ENCODE results near the gene MTCP1. TPM values are rescaled to one million over a fixed set of nuclear protein-coding genes. Genes with fewer than 3 reads are reported as not detected.

Gene MTCP1
- total RNA-seq, 1 experiment from 2014 or later, result 49.5 TPM

DNA sequence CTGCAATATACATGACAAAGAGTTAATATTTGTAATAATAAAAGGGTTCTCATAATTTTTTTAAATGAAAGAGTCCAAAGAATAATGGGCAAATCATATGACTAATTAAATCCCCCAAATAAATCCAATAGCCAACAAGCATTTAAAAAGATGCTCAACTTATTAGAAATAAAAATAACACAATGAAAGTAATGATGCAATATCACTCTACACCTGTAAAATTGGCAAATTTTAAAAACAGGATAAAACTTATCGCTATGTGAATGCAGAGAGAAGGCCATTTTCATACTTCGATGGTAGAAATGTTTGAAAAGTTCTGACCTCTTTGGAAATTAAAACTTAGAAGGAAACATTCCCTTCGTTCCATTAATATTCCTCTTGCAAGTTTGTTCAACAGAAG lies 50.3 kb downstream of the MTCP1 start:
- CTCF ChIA-PET, result no interaction called here
- in situ Hi-C loops (cut with HindIII; ENCODE audit: low pct_unique_long_range_greater_than_20kb, low sequenced_read_pairs) (no loop called here), intact Hi-C loops (cut with micrococcal nuclease; ENCODE audit: unreplicated experiment) (no loop called here)
- POLR2A ChIA-PET, result no interaction called here
- H3K36me3 ChIP-seq (ENCODE audit: control insufficient read depth, insufficient read depth, low read length), result no peaks in the 10 kb centered on the region
- no peak overlapping the region for H3K4me3 ChIP-seq (ENCODE audit: low read depth in 2 of 2, low read length in 2 of 2)
- no TSS peak for BruUV-seq (replicated peaks)
- TF ChIP-seq SIN3A (IDR thresholded peaks at IDR 0.05; ENCODE audit: borderline replicate concordance, insufficient read depth, low read depth, low read length) (no peak), POLR2AphosphoS5 (IDR thresholded peaks at IDR 0.05; ENCODE audit: low read depth, low read length) (no peak), TCF7L2 (IDR thresholded peaks at IDR 0.05; ENCODE audit: low read depth, low read length) (no peak)
- TF ChIP-seq, protein P1, sequence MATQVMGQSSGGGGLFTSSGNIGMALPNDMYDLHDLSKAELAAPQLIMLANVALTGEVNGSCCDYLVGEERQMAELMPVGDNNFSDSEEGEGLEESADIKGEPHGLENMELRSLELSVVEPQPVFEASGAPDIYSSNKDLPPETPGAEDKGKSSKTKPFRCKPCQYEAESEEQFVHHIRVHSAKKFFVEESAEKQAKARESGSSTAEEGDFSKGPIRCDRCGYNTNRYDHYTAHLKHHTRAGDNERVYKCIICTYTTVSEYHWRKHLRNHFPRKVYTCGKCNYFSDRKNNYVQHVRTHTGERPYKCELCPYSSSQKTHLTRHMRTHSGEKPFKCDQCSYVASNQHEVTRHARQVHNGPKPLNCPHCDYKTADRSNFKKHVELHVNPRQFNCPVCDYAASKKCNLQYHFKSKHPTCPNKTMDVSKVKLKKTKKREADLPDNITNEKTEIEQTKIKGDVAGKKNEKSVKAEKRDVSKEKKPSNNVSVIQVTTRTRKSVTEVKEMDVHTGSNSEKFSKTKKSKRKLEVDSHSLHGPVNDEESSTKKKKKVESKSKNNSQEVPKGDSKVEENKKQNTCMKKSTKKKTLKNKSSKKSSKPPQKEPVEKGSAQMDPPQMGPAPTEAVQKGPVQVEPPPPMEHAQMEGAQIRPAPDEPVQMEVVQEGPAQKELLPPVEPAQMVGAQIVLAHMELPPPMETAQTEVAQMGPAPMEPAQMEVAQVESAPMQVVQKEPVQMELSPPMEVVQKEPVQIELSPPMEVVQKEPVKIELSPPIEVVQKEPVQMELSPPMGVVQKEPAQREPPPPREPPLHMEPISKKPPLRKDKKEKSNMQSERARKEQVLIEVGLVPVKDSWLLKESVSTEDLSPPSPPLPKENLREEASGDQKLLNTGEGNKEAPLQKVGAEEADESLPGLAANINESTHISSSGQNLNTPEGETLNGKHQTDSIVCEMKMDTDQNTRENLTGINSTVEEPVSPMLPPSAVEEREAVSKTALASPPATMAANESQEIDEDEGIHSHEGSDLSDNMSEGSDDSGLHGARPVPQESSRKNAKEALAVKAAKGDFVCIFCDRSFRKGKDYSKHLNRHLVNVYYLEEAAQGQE (IDR thresholded peaks at IDR 0.05; ENCODE audit: insufficient read depth in 1 of 2, low read depth in 2 of 2, low read length in 1 of 2), result no peak
- TF ChIP-seq, protein P2, sequence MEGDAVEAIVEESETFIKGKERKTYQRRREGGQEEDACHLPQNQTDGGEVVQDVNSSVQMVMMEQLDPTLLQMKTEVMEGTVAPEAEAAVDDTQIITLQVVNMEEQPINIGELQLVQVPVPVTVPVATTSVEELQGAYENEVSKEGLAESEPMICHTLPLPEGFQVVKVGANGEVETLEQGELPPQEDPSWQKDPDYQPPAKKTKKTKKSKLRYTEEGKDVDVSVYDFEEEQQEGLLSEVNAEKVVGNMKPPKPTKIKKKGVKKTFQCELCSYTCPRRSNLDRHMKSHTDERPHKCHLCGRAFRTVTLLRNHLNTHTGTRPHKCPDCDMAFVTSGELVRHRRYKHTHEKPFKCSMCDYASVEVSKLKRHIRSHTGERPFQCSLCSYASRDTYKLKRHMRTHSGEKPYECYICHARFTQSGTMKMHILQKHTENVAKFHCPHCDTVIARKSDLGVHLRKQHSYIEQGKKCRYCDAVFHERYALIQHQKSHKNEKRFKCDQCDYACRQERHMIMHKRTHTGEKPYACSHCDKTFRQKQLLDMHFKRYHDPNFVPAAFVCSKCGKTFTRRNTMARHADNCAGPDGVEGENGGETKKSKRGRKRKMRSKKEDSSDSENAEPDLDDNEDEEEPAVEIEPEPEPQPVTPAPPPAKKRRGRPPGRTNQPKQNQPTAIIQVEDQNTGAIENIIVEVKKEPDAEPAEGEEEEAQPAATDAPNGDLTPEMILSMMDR (IDR thresholded peaks at IDR 0.05), result no peak
- no peaks in the 10 kb centered on the region for H3K9me3 ChIP-seq (ENCODE audit: control insufficient read depth, insufficient read depth, low read depth, low read length)
- DNase-seq (ENCODE audit: low read depth, low spot score), result no peak
- no peak overlapping the region for H3K27ac ChIP-seq (ENCODE audit: low read length)
- ATAC-seq, result no peak
- H3K4me1 ChIP-seq (ENCODE audit: control insufficient read depth, insufficient read depth, low read length), result 0 out of 2 replicates have a peak, but pooled peaks cover 4% of the 10 kb centered on the region
- no peaks in the 10 kb centered on the region for H3K27me3 ChIP-seq (ENCODE audit: control insufficient read depth, insufficient read depth, low read length)

Other genes with a start within 250 kb of the MTCP1 start
- gene SMIM9, start 236.5 kb downstream of the MTCP1 start, total RNA-seq (2021; ENCODE audit: unreplicated experiment), result not detected
- gene F8A1, start 184.8 kb downstream of the MTCP1 start, total RNA-seq (2021; ENCODE audit: unreplicated experiment), result 122 TPM
- 12.4 TPM for gene F8, start 48.4 kb downstream of the MTCP1 start, total RNA-seq (2021; ENCODE audit: unreplicated experiment)
- gene FUNDC2, start 44.3 kb downstream of the MTCP1 start, total RNA-seq (2021; ENCODE audit: unreplicated experiment), result 68.8 TPM
- gene CMC4, start within 50 bp of the MTCP1 start, total RNA-seq (2021; ENCODE audit: unreplicated experiment), result 13.0 TPM
- gene BRCC3, start 372 bp upstream of the MTCP1 start, total RNA-seq (2021; ENCODE audit: unreplicated experiment), result 37.4 TPM
- gene VBP1, start 145.3 kb upstream of the MTCP1 start, total RNA-seq (2021; ENCODE audit: unreplicated experiment), result 126 TPM
- gene RAB39B, start 193.4 kb upstream of the MTCP1 start, total RNA-seq (2021; ENCODE audit: unreplicated experiment), result 2.0 TPM

All from Panc1 (cell line).